H1 (cell line): ENCODE measurements around the gene MAP3K14. TPM values are rescaled to one million over a fixed set of nuclear protein-coding genes. Genes with fewer than 3 reads are reported as not detected.

Source experiments
- CTCF ChIA-PET: fragments of 300-600 bp; sonication (Branson Sonifier 250); formaldehyde crosslinking; loops from one replicate; lab custom pipeline; 2021; ENCODE audit not compliant: partially characterized antibody; lab: Charles Lee
- POLR2A ChIA-PET: fragments of 300-600 bp; sonication (Branson Sonifier 250); formaldehyde crosslinking; loops from one replicate; lab custom pipeline; 2021; ENCODE audit warnings: inconsistent platforms; ENCODE audit not compliant: partially characterized antibody; lab: Charles Lee
- DNase-seq, 2 experiments: peaks; one replicate each; pipeline versions ENCODE4 v3.0.0 to v3.0.0-alpha.2; 2010 to 2022; ENCODE audit warnings: low spot score in 2 of 2, low read depth in 1 of 2, mixed read lengths in 1 of 2
- FAIRE-seq: peaks from 2 replicates; lab custom pipeline; 2011; peaks lifted over from hg19 to GRCh38; lab: Jason Lieb, UNC
- H2AFZ ChIP-seq: 2 replicates; pipeline ENCODE4 v1.8.1; 2012; ENCODE audit warnings: low read length, inconsistent platforms
- H2AK5ac ChIP-seq: 2 replicates; pipeline ENCODE4 v1.6.1; 2013; ENCODE audit warnings: low read depth, low read length
- H2BK120ac ChIP-seq: replicated peaks from 2 replicates; pipeline ENCODE3; 2013; ENCODE audit warnings: low read depth, low read length, inconsistent platforms
- H2BK12ac ChIP-seq: 2 replicates; pipeline ENCODE4 v1.6.1; 2013; ENCODE audit warnings: low read depth, low read length
- H2BK15ac ChIP-seq: 2 replicates; pipeline ENCODE4 v1.6.1; 2013; ENCODE audit warnings: low read length
- H2BK20ac ChIP-seq: 2 replicates; pipeline ENCODE4 v1.6.1; 2013; ENCODE audit warnings: low read length
- H2BK5ac ChIP-seq: 2 replicates; pipeline ENCODE4 v1.6.1; 2013; ENCODE audit warnings: low read depth, low read length
- H3K14ac ChIP-seq: 2 replicates; pipeline ENCODE4 v1.6.1; 2013; ENCODE audit warnings: inconsistent platforms; ENCODE audit not compliant: insufficient read length
- H3K18ac ChIP-seq: 2 replicates; pipeline ENCODE4 v1.6.1; 2013; ENCODE audit warnings: low read length; ENCODE audit errors: extremely low read depth
- H3K23ac ChIP-seq: 2 replicates; pipeline ENCODE4 v1.6.1; 2013; ENCODE audit warnings: inconsistent platforms; ENCODE audit not compliant: insufficient read length
- H3K23me2 ChIP-seq: 2 replicates; pipeline ENCODE4 v1.6.1; 2013; ENCODE audit warnings: low read depth, low read length
- H3K27ac ChIP-seq: 2 replicates; pipeline ENCODE4 v1.6.1; 2011; ENCODE audit warnings: low read depth, low read length, inconsistent platforms
- H3K27me3 ChIP-seq, 4 experiments: replicated peaks in 1 of 4; 1 replicate in 1 of 4; 2 replicates in 3 of 4; pipeline versions ENCODE4 v1.6.1 to v1.8.1; 2011 to 2013; ENCODE audit warnings: low read length in 3 of 4, mild to moderate bottlenecking in 3 of 4, inconsistent platforms in 2 of 4, mixed read lengths in 2 of 4, moderate library complexity in 1 of 4; ENCODE audit not compliant: control insufficient read depth in 3 of 4, insufficient read depth in 3 of 4; ENCODE audit errors: extremely low read depth in 1 of 4
- H3K36me3 ChIP-seq, 4 experiments: 2 replicates each; pipeline versions ENCODE4 v1.6.1 to v1.8.1; 2011 to 2013; ENCODE audit warnings: mild to moderate bottlenecking in 4 of 4, low read length in 3 of 4, moderate library complexity in 2 of 4, control low read depth in 1 of 4, inconsistent platforms in 1 of 4; ENCODE audit not compliant: insufficient read depth in 4 of 4, control insufficient read depth in 2 of 4
- H3K4ac ChIP-seq: replicated peaks from 2 replicates; pipeline ENCODE3; 2013; ENCODE audit warnings: low read length, low read depth, mixed read lengths, inconsistent platforms; ENCODE audit not compliant: insufficient read length
- H3K4me1 ChIP-seq, 4 experiments: replicated peaks in 1 of 4; 1 replicate in 1 of 4; 2 replicates in 3 of 4; pipeline versions ENCODE4 v1.6.1 to v1.8.1; 2011 to 2013; ENCODE audit warnings: low read length in 3 of 4, inconsistent platforms in 2 of 4, mixed read lengths in 1 of 4; ENCODE audit not compliant: insufficient read depth in 4 of 4, control insufficient read depth in 3 of 4
- H3K4me2 ChIP-seq, 2 experiments: 2 replicates each; pipeline versions ENCODE4 v1.6.1 to v1.8.1; 2011 to 2013; ENCODE audit warnings: low read depth in 2 of 2, low read length in 2 of 2, control low read depth in 1 of 2, inconsistent platforms in 1 of 2, mild to moderate bottlenecking in 1 of 2; ENCODE audit not compliant: insufficient read depth in 1 of 2
- H3K4me3 ChIP-seq, 4 experiments: fragments of 200-600, 300-600 bp in 1 of 4; sonication (generic), shearing (Covaris generic), sonication (Bioruptor Twin) in 1 of 4; 2 replicates each; pipeline versions ENCODE4 v1.5.1 to v1.8.1; 2011 to 2016; ENCODE audit warnings: low read length in 4 of 4, low read depth in 3 of 4, control low read depth in 2 of 4, inconsistent platforms in 2 of 4, mild to moderate bottlenecking in 2 of 4, mixed read lengths in 1 of 4, moderate library complexity in 1 of 4; ENCODE audit not compliant: insufficient read depth in 2 of 4; ENCODE audit errors: extremely low read depth in 1 of 4
- H3K56ac ChIP-seq: replicated peaks from 2 replicates; pipeline ENCODE3; 2013; ENCODE audit warnings: low read depth, mild to moderate bottlenecking, mixed read lengths, low read length, inconsistent platforms; ENCODE audit not compliant: insufficient read length
- H3K79me1 ChIP-seq: 2 replicates; pipeline ENCODE4 v1.6.1; 2013; ENCODE audit warnings: low read depth, low read length, control low read depth
- H3K79me2 ChIP-seq, 2 experiments: 2 replicates each; pipeline versions ENCODE4 v1.6.1 to v1.8.1; 2012 to 2013; ENCODE audit warnings: low read length in 2 of 2, mild to moderate bottlenecking in 2 of 2, inconsistent platforms in 1 of 2; ENCODE audit not compliant: insufficient read depth in 2 of 2, control insufficient read depth in 1 of 2
- H3K9ac ChIP-seq, 4 experiments: replicated peaks in 1 of 4; 1 replicate in 1 of 4; 2 replicates in 3 of 4; pipeline versions ENCODE4 v1.6.1 to v1.8.1; 2011 to 2013; ENCODE audit warnings: low read depth in 3 of 4, low read length in 3 of 4, control low read depth in 2 of 4, mild to moderate bottlenecking in 2 of 4, moderate library complexity in 2 of 4, inconsistent platforms in 1 of 4; ENCODE audit errors: extremely low read depth in 1 of 4
- H3K9me3 ChIP-seq, 2 experiments: 2 replicates each; pipeline versions ENCODE4 v1.6.1 to v1.8.1; 2012 to 2013; ENCODE audit warnings: mild to moderate bottlenecking in 2 of 2, moderate library complexity in 2 of 2, control low read depth in 1 of 2, inconsistent platforms in 1 of 2, low read depth in 1 of 2, low read length in 1 of 2, mixed read lengths in 1 of 2; ENCODE audit not compliant: insufficient read depth in 2 of 2
- H4K20me1 ChIP-seq, 2 experiments: replicated peaks in 1 of 2; 2 replicates each; pipeline versions ENCODE3 to v1.8.1; 2011 to 2013; ENCODE audit warnings: inconsistent platforms in 2 of 2, low read length in 2 of 2, mild to moderate bottlenecking in 1 of 2; ENCODE audit not compliant: insufficient read depth in 2 of 2, control insufficient read depth in 1 of 2
- H4K5ac ChIP-seq: 2 replicates; pipeline ENCODE4 v1.6.1; 2013; ENCODE audit warnings: low read length, low read depth, mixed read lengths, inconsistent platforms; ENCODE audit not compliant: insufficient read length
- H4K8ac ChIP-seq: 2 replicates; pipeline ENCODE4 v1.8.0; 2013; ENCODE audit warnings: mild to moderate bottlenecking, moderate library complexity, low read length, inconsistent platforms; ENCODE audit not compliant: insufficient read depth; ENCODE audit errors: extremely low read depth
- H4K91ac ChIP-seq: replicated peaks from 2 replicates; pipeline ENCODE3; 2013; ENCODE audit warnings: low read length, mixed read lengths, inconsistent platforms; ENCODE audit not compliant: insufficient read length
- BACH1 ChIP-seq: IDR thresholded peaks from 2 replicates; pipeline ENCODE4 v1.6.1; 2012; ENCODE audit warnings: low read length, improper control_type of control experiment
- CBX8 ChIP-seq: fragments of 300-800, 300-1000 bp; sonication (generic); IDR thresholded peaks from 2 replicates; pipeline ENCODE4 v1.7.1; 2016; ENCODE audit warnings: low read depth, low read length, borderline replicate concordance
- CEBPB ChIP-seq: IDR thresholded peaks from 2 replicates; pipeline ENCODE4 v1.6.1; 2012; ENCODE audit warnings: low read depth, low read length
- CHD2 ChIP-seq: IDR thresholded peaks from 2 replicates; pipeline ENCODE4 v1.6.1; 2012; ENCODE audit warnings: low read length, improper control_type of control experiment
- NANOG ChIP-seq: IDR thresholded peaks from 2 replicates; pipeline ENCODE4 v1.6.1; 2011; ENCODE audit warnings: low read length, low read depth, mild to moderate bottlenecking, inconsistent platforms; ENCODE audit not compliant: insufficient read depth, poor library complexity, severe bottlenecking
- RXRA ChIP-seq: IDR thresholded peaks from 2 replicates; pipeline ENCODE4 v1.6.1; 2011; ENCODE audit warnings: low read depth, mild to moderate bottlenecking, low read length, moderate library complexity; ENCODE audit not compliant: insufficient read depth
- SAP30 ChIP-seq: fragments of 300-600 bp; sonication (generic); IDR thresholded peaks from 2 replicates; pipeline ENCODE4 v1.7.1; 2012; ENCODE audit warnings: low read length, moderate library complexity, mild to moderate bottlenecking, inconsistent platforms; ENCODE audit not compliant: insufficient read depth, insufficient replicate concordance
- SIRT6 ChIP-seq: IDR thresholded peaks from one replicate; pipeline ENCODE4 v1.7.1; 2012; ENCODE audit warnings: low read length, inconsistent platforms
- SUZ12 ChIP-seq: fragments of 200-600 bp; sonication (generic); IDR thresholded peaks from 2 replicates; pipeline ENCODE4 v1.6.1; 2012; ENCODE audit warnings: mild to moderate bottlenecking, inconsistent platforms, low read length, moderate library complexity, mixed read lengths
- TAF7 ChIP-seq: optimal IDR thresholded peaks from 2 replicates; pipeline ENCODE3; 2011; ENCODE audit warnings: low read depth, mild to moderate bottlenecking, inconsistent platforms, low read length, moderate library complexity, borderline replicate concordance
- TEAD4 ChIP-seq: IDR thresholded peaks from 2 replicates; pipeline ENCODE4 v1.6.1; 2012; ENCODE audit warnings: low read depth, low read length, inconsistent platforms, mixed read lengths
- WGBS, 2 experiments: shearing (Covaris generic) in 1 of 2; methylation state at CpG; one replicate each; pipeline versions ENCODE4 v1.1.6 to v1.1.7; 2013 to 2015; ENCODE audit warnings: low lambda C conversion rate in 2 of 2, mixed read lengths in 2 of 2, inconsistent platforms in 1 of 2, low coverage in 1 of 2, missing lambda C conversion rate in 1 of 2; ENCODE audit not compliant: insufficient replicate concordance in 2 of 2, insufficient coverage in 1 of 2, insufficient read length in 1 of 2; ENCODE audit errors: extremely low coverage in 1 of 2, missing lambda C conversion rate in 1 of 2; 5-methylcytosine and 5-hydroxymethylcytosine counted together
- polyA plus RNA-seq, 7 experiments: library from polyadenylated mRNA; depleted of rRNA in 3 of 7; stranded (reverse) in 5 of 7; unstranded in 2 of 7; fragments of >200 nt in 5 of 7; fragments of 200-250 nt in 2 of 7; gene quantifications; 1 replicate in 5 of 7; 2 replicates in 1 of 7; 4 replicates in 1 of 7; pipeline versions ENCODE4 v1.2.1 to v1.2.3, GENCODE V29; 2011 to 2013; ENCODE audit warnings: missing spikeins in 2 of 7, mixed read lengths in 2 of 7
- total RNA-seq: library from RNA; stranded (reverse); fragmentation: NEBNext Ultra II Directional; extraction: Animal tissue kit (Norgen Biotek cat#: 25700); gene quantifications from 2 replicates; pipeline ENCODE4 v1.2.1, GENCODE V29; 2021

Gene MAP3K14
- total and polyA plus RNA-seq, 2 of the 8 experiments (the other 6 are each of a cell fraction or from before 2014, with no cell fraction given) = 5.2 to 6.1 TPM

DNA sequence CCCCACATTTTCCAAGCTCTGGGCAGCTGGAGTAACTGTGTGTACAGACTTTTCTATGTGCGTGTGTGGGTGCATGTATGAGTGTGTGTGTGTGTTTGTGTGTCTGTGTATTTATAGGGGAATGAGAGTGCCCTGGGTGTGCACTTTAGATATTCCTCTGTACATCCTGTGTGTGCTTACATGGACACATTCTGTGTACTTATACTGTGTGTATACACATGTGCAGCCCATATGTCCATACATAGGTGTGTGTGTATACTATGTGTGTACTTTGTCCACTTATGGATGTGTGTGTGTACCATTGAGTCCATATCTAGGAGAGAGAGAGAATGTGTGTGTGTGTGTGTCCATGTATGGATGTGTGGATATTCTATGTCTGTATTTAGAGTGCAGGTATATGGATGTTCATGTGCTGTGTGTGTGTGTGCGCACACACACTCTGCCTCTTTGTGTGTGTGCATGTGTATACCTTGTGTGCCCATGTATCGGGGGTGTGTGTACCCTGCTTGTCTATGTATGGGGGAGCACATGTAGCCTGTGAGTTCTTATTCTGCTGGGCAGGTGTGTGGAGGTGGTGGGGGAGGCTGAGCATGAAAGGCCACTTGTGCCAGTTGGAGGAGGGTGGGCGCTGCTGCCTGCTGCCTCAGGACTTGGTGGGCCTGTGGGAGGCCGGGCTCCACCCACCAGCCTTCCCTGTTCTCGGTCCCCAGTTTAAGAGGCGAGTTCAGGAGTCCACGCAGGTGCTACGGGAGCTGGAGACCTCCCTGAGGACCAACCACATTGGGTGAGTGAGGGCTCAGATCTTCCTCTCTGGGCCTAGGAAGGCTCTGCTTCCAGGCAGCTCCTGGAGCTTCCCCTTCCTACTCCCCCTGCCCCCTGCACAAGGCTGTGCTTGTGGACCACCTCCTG, 84.1 kb downstream of the MAP3K14 start:
- Histone ChIP-seq H2BK15ac (0 out of 2 replicates have a peak overlapping the region, but pooled peaks have one; percentile 4), H3K9ac (no peak overlapping the region), H3K79me1 (no peaks in the 10 kb centered on the region), H3K4me2 (no peak overlapping the region), H4K5ac (no peak overlapping the region), H4K20me1 (peaks cover 0 to 3% of the 10 kb centered on the region in 2 experiments), H3K14ac (no peak overlapping the region), H3K4me1 (peaks cover 8 to 33% (median 19%) of the 10 kb centered on the region in 4 experiments), H2AFZ (no peak overlapping the region), H3K27me3 (peaks cover 0 to 7% (median 2%) of the 10 kb centered on the region in 4 experiments; a peak in 3 of 7 replicates), H2BK5ac (no peak overlapping the region), H4K8ac (no peak overlapping the region), H3K23me2 (no peaks in the 10 kb centered on the region), H4K91ac (no peak overlapping the region), H3K9me3 (no peaks in the 10 kb centered on the region), H3K4ac (no peak overlapping the region), H3K79me2 (no peaks in the 10 kb centered on the region), H3K18ac (no peak overlapping the region), H2BK120ac (no peak overlapping the region), H3K27ac (no peak overlapping the region), H3K23ac (no peak overlapping the region), H3K56ac (no peak overlapping the region), H3K36me3 (no peaks in the 10 kb centered on the region), H2BK12ac (no peak overlapping the region), H2AK5ac (0 out of 2 replicates have a peak overlapping the region, but pooled peaks have one; percentile 17), H3K4me3 (no peak overlapping the region), H2BK20ac (no peak overlapping the region)
- CTCF ChIA-PET = interaction anchor here (0.5 to 22.1 kb wide), 18 partner anchors 10 to 193 kb away, joined by 3 to 362 read pairs (median 8); partner anchors contain the start of genes ACBD4, FMNL1 and MAP3K14
- 92% methylated on average over 9 of the region's 9 CpGs; no CpG with 5 or more reads in 1 of the 2 experiments for WGBS, 2 experiments
- POLR2A ChIA-PET = interaction anchor here (1.1 to 2.5 kb wide), 3 partner anchors 11 to 84 kb away, joined by 3 to 18 read pairs (median 11); partner anchors contain the start of genes FMNL1 and HEXIM1
- DNase-seq (no peak), FAIRE-seq (no peak)
- no peak for TF ChIP-seq RXRA
- no peak for TF ChIP-seq SAP30
- TF ChIP-seq TEAD4 = no peak
- TF ChIP-seq CHD2 = no peak
- no peak for TF ChIP-seq TAF7
- TF ChIP-seq CBX8 = no peak
- TF ChIP-seq SUZ12 = no peak
- TF ChIP-seq BACH1 = no peak
- no peak for TF ChIP-seq CEBPB
- no peak for TF ChIP-seq SIRT6
- TF ChIP-seq NANOG = no peak
